ENCODE measurements around the gene MUC13. TPM values are rescaled to one million over a fixed set of nuclear protein-coding genes. Genes with fewer than 3 reads are reported as not detected.

MUC13 gene
- total RNA-seq, 4 donors from 2014 or later: 1.7 TPM; not detected in 3

- intact Hi-C loops (cut with DNase I; ENCODE audit: low total_unique reads) (no loop called here), in situ Hi-C loops (cut with MboI; ENCODE audit: low sequenced_read_pairs in 4 of 4) (no loop called here)
- Histone ChIP-seq H3K36me3 (no peaks in the 10 kb centered on the region), H3K4me1 (no peaks in the 10 kb centered on the region), H3K27me3 (no peaks in the 10 kb centered on the region), H3K4me3 (no peak overlapping the region), H3K27ac (no peak overlapping the region), H3K9me3 (no peaks in the 10 kb centered on the region)
- DNase-seq: no peak
- no peak for TF ChIP-seq CTCF (IDR thresholded peaks at IDR 0.05 in 4 of 5, conservative IDR thresholded peaks at IDR 0.05 in 1 of 5)
- TF ChIP-seq POLR2A (IDR thresholded peaks at IDR 0.05): no peak
- ATAC-seq: no peak
Observed at GRCh38 chr3:124895756-124896155, 38.8 kb downstream of the MUC13 start.

GRCh38 chr3:124893526-124893925, 41.0 kb downstream of the MUC13 start:
- Histone ChIP-seq H3K4me3 (no peak overlapping the region), H3K27me3 (no peaks in the 10 kb centered on the region), H3K36me3 (no peaks in the 10 kb centered on the region), H3K4me1 (no peaks in the 10 kb centered on the region), H3K9me3 (no peaks in the 10 kb centered on the region), H3K27ac (no peak overlapping the region)
- peak; percentile 27 to 57 for ATAC-seq
- in situ Hi-C loops (cut with MboI; ENCODE audit: low sequenced_read_pairs in 4 of 4): no loop called here
- TF ChIP-seq POLR2A (IDR thresholded peaks at IDR 0.05) (no peak), CTCF (IDR thresholded peaks at IDR 0.05 in 4 of 5, conservative IDR thresholded peaks at IDR 0.05 in 1 of 5) (no peak)
- intact Hi-C loops (cut with DNase I; ENCODE audit: low total_unique reads): no loop called here
- DNase-seq: no peak

GRCh38 chr3:124890573-124891190, 43.9 kb downstream of the MUC13 start:
- DNase-seq (no peak), ATAC-seq (no peak)
- in situ Hi-C loops (cut with MboI; ENCODE audit: low sequenced_read_pairs in 4 of 4): no loop called here
- no peak for TF ChIP-seq POLR2A (IDR thresholded peaks at IDR 0.05)
- no peak for TF ChIP-seq CTCF (IDR thresholded peaks at IDR 0.05 in 4 of 5, conservative IDR thresholded peaks at IDR 0.05 in 1 of 5)
- no peaks in the 10 kb centered on the region for H3K36me3 ChIP-seq
- H3K4me1 ChIP-seq: peaks cover 0 to 3% of the 10 kb centered on the region in 2 donors
- no peak overlapping the region for H3K4me3 ChIP-seq
- H3K9me3 ChIP-seq: no peaks in the 10 kb centered on the region
- intact Hi-C loops (cut with DNase I; ENCODE audit: low total_unique reads): no loop called here
- H3K27me3 ChIP-seq: no peaks in the 10 kb centered on the region
- no peak overlapping the region for H3K27ac ChIP-seq

GRCh38 chr3:124888482-124889441, 45.8 kb downstream of the MUC13 start:
- H3K27ac ChIP-seq: peak overlapping the region in 1 of 4 donors; percentile 1
- no peaks in the 10 kb centered on the region for H3K36me3 ChIP-seq
- no peak for ATAC-seq
- H3K4me3 ChIP-seq: no peak overlapping the region
- H3K27me3 ChIP-seq: no peaks in the 10 kb centered on the region
- in situ Hi-C loops (cut with MboI; ENCODE audit: low sequenced_read_pairs in 4 of 4): loop anchor here in 1 of 4 donors (10.0 kb wide), 1 partner anchor 54 kb away; no protein-coding TSS in a partner anchor
- H3K9me3 ChIP-seq: no peaks in the 10 kb centered on the region
- intact Hi-C loops (cut with DNase I; ENCODE audit: low total_unique reads): no loop called here
- TF ChIP-seq CTCF (IDR thresholded peaks at IDR 0.05 in 4 of 5, conservative IDR thresholded peaks at IDR 0.05 in 1 of 5) (no peak), POLR2A (IDR thresholded peaks at IDR 0.05) (no peak)
- DNase-seq: no peak
- H3K4me1 ChIP-seq: peaks cover 5 to 6% of the 10 kb centered on the region in 2 donors

Measured in gastrocnemius medialis (tissue), 4 donors.